Nephron (organoid): ENCODE measurements around the gene PKNOX2.

Experiments used
- H3K27ac Mint-ChIP-seq, 3 experiments: 2 replicates each; pipeline ENCODE4 v1.8.0; 2020; ENCODE audit warnings: mixed read lengths in 3 of 3, mild to moderate bottlenecking in 2 of 3, moderate library complexity in 1 of 3
- H3K27me3 Mint-ChIP-seq: 2 replicates; pipeline ENCODE4 v1.8.0; 2021; ENCODE audit warnings: low read depth, mild to moderate bottlenecking, moderate library complexity, mixed read lengths
- H3K36me3 Mint-ChIP-seq: 2 replicates; pipeline ENCODE4 v1.8.0; 2020; ENCODE audit warnings: low read depth, mixed read lengths
- H3K4me1 Mint-ChIP-seq: 2 replicates; pipeline ENCODE4 v1.8.0; 2020; ENCODE audit warnings: mixed read lengths
- H3K4me3 Mint-ChIP-seq, 3 experiments: 2 replicates each; pipeline ENCODE4 v1.8.0; 2020; ENCODE audit warnings: mild to moderate bottlenecking in 3 of 3, mixed read lengths in 3 of 3, moderate library complexity in 2 of 3
- H3K9me3 Mint-ChIP-seq: 2 replicates; pipeline ENCODE4 v1.8.0; 2020; ENCODE audit warnings: mixed read lengths
- TF ChIP-seq, protein P1 (sequence below), 3 experiments: fragments of 200-600 bp; sonication (generic); IDR thresholded peaks; one replicate each; pipeline ENCODE4 v1.5.0; 2021; ENCODE audit warnings: antibody characterized with exemption in 3 of 3; ENCODE audit not compliant: unreplicated experiment in 3 of 3

The PKNOX2 gene

DNA sequence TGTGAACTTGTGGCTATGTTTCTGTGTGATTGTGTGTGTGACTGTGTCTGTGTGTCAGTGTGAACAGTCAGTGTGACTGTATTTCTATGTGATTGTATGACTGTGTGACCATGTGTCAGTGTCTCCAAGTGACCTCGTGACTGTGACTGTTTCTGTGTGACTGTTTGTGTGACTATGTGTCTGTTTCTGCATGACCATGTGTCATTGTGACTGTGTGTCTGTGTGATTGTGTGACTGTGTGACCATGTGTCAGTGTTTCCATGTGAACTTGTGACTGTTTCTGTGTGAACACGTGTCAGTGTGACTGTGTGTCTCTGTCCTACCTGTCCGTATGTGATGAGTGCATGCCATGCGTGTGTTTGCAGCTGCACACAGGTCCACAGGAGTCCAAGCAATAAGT lies 8.8 kb upstream of the PKNOX2 start:
- H3K9me3 Mint-ChIP-seq, result no peaks in the 10 kb centered on the region
- H3K27me3 Mint-ChIP-seq, result peaks cover 24% of the 10 kb centered on the region
- peak overlapping the region in 2 of 3 experiments; percentile 23 to 66 for H3K27ac Mint-ChIP-seq
- H3K4me1 Mint-ChIP-seq, result peaks cover 48% of the 10 kb centered on the region
- TF ChIP-seq, protein P1, sequence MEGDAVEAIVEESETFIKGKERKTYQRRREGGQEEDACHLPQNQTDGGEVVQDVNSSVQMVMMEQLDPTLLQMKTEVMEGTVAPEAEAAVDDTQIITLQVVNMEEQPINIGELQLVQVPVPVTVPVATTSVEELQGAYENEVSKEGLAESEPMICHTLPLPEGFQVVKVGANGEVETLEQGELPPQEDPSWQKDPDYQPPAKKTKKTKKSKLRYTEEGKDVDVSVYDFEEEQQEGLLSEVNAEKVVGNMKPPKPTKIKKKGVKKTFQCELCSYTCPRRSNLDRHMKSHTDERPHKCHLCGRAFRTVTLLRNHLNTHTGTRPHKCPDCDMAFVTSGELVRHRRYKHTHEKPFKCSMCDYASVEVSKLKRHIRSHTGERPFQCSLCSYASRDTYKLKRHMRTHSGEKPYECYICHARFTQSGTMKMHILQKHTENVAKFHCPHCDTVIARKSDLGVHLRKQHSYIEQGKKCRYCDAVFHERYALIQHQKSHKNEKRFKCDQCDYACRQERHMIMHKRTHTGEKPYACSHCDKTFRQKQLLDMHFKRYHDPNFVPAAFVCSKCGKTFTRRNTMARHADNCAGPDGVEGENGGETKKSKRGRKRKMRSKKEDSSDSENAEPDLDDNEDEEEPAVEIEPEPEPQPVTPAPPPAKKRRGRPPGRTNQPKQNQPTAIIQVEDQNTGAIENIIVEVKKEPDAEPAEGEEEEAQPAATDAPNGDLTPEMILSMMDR (IDR thresholded peaks at IDR 0.05; ENCODE audit: unreplicated experiment in 3 of 3), result no peak
- H3K4me3 Mint-ChIP-seq, result no peak overlapping the region
- H3K36me3 Mint-ChIP-seq, result no peaks in the 10 kb centered on the region

DNA sequence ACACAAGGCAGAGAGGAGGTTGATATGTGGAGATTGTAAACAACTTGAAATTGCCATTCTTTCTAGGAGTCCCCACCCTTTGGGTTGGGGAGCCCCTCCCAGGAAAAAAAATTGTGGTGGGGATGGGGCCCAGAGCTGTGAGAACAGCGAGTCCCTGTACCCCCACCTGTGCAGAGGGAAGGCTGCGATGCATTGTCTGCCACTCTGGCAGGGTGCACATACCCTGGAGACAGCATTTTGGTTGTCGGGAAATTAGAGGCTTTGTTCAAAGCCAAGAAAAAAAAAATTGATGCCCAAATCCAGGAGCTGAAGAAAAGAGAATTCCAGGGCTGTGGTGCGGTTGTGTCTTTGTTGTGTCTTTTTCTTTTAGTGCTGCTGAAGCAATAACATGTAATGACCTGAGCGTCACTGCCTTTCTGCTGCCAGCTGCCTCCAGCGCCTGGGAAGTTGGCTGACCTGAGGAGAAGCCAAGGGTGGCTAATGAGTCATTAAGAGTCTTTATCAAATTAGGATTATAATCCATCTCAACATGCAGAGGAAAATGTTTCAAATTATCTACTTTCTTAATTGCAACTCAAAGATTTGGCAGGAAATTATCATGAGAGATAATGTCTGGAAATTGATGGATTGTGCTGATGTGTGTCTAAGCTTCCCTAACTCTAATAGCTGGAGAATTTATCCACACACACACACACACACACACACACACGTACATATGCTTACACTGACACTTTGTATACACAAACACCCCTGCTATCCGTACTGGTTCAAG lies 8.0 kb upstream of the PKNOX2 start:
- H3K27me3 Mint-ChIP-seq, result peaks cover 24% of the 10 kb centered on the region
- no peak overlapping the region for H3K4me3 Mint-ChIP-seq
- H3K9me3 Mint-ChIP-seq, result no peaks in the 10 kb centered on the region
- TF ChIP-seq, protein P1 (IDR thresholded peaks at IDR 0.05; ENCODE audit: unreplicated experiment in 3 of 3), result no peak
- peaks cover 48% of the 10 kb centered on the region for H3K4me1 Mint-ChIP-seq
- no peaks in the 10 kb centered on the region for H3K36me3 Mint-ChIP-seq
- peak overlapping the region; percentile 12 to 15 (median 13) for H3K27ac Mint-ChIP-seq

DNA sequence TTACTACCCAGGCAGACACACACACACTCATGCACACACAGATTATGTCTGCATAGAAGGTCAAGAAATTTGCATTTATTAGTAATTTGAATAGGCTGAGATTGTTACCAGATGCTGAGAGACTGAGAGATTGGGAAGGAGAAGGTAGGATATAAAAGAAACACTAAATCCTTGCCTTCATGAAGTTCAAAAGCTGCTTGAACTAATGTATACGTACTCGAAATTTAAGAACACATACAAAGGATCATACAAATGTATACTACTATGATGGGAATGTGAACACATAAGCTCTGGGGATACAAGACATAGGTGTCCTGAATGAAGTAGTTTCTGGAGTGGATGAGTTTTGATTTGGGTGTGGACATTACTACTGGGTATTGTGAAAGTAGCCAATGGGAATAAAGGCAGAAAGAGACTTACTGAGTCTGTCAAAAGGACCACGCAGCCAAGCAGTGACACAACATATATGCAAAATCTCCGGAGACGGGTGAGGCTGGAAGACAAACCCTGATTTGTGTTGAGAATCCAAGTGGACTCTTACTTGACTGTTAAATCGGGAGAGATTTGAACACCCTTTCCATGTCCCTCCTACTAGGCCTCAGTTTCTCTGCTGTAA lies 7.3 kb upstream of the PKNOX2 start:
- Mint-ChIP-seq H3K9me3 (no peaks in the 10 kb centered on the region), H3K27me3 (peaks cover 20% of the 10 kb centered on the region), H3K36me3 (no peaks in the 10 kb centered on the region), H3K27ac (peak overlapping the region; percentile 12 to 15 (median 13)), H3K4me1 (peaks cover 48% of the 10 kb centered on the region), H3K4me3 (no peak overlapping the region)
- TF ChIP-seq, protein P1 (IDR thresholded peaks at IDR 0.05; ENCODE audit: unreplicated experiment in 3 of 3), result no peak

DNA sequence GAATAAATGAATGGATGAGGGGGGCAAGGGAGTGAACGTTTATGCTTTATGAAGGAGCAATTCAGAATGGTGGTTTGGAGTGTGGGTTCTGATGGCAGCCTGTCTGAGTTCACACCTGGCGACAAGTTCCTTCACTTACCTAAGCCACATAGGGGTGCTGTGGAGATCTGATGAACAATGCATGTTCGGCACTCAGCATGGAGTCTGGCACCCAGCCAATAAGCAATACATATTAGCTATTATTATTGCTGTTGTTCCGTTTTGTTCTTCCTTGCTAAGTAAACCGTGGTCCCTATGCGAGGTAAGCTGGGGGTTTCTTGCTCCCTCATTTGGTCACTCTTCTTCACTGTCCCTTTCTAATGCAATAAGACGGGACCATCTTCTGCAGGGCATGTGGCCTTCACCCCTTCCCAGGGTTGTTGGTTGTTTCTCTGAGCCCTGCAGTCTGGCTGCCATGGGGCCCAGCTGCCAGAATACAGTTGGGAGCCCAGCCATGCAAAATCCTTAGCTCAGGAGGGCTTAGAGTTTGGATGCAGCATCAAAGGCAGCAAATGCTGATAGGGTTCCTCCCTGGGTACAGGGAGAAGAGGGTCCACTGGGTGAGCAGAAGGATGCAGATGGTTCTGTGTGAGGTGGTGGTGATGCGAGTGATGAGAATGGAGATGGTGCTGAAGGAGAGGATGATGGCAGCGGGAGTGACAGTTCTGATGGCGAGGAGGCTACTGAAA lies 6.4 kb upstream of the PKNOX2 start:
- TF ChIP-seq, protein P1 (IDR thresholded peaks at IDR 0.05; ENCODE audit: unreplicated experiment in 3 of 3), result no peak
- H3K4me3 Mint-ChIP-seq, result no peak overlapping the region
- no peaks in the 10 kb centered on the region for H3K36me3 Mint-ChIP-seq
- H3K9me3 Mint-ChIP-seq, result no peaks in the 10 kb centered on the region
- H3K27ac Mint-ChIP-seq, result peak overlapping the region in 1 of 3 experiments; percentile 4
- H3K27me3 Mint-ChIP-seq, result peaks cover 22% of the 10 kb centered on the region
- peaks cover 55% of the 10 kb centered on the region for H3K4me1 Mint-ChIP-seq

DNA sequence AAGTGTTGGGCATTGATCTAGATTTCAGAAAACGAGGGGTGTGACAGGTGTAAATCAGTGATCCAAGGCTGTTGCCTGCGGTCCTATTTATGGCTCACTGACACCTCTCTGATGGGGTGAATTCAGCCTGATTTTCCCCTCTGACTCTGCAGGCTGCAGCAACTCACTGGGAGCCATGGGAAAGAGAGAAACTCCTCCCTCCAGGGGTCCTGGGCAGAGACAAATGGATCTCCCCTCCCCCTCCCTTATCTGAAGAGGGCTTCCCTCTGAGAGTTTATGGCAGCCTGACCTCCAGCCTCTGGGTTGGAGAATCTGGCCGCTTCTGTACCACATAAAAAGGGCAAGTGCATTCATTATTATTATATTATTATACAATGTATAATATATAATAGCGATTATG lies 1.8 kb upstream of the PKNOX2 start:
- H3K9me3 Mint-ChIP-seq, result no peaks in the 10 kb centered on the region
- no peaks in the 10 kb centered on the region for H3K36me3 Mint-ChIP-seq
- TF ChIP-seq, protein P1 (IDR thresholded peaks at IDR 0.05; ENCODE audit: unreplicated experiment in 3 of 3), result no peak
- H3K4me3 Mint-ChIP-seq, result peak overlapping the region; percentile 89 to 98 (median 98)
- H3K27ac Mint-ChIP-seq, result peak overlapping the region; percentile 93 to 99 (median 97)
- H3K27me3 Mint-ChIP-seq, result peaks cover 17% of the 10 kb centered on the region
- peaks cover 44% of the 10 kb centered on the region for H3K4me1 Mint-ChIP-seq
